ENCODE data around the gene FBXL16. TPM values are rescaled to one million over a fixed set of nuclear protein-coding genes. Genes with fewer than 3 reads are reported as not detected.

FBXL16 gene
- total RNA-seq, 1 experiment from 2014 or later: 22.2 TPM

- BruUV-seq (replicated peaks): no TSS peak
- H2AFZ ChIP-seq: peak within 1 kb of the TSS; percentile 74
- H3K4me3 ChIP-seq: peak within 1 kb of the TSS; percentile 93
- H3K36me3 ChIP-seq (ENCODE audit: low read depth): no peaks in the 10 kb centered on the region
- POLR2A ChIA-PET (ENCODE audit: unreplicated experiment): interaction anchor here (0.6 to 1.2 kb wide), 5 partner anchors 12 to 69 kb away, joined by 3 read pairs; partner anchors contain the start of genes CHTF18, METRN and RPUSD1
- H3K9me2 ChIP-seq (ENCODE audit: insufficient read depth): no peaks in the 10 kb centered on the region
- no peaks in the 10 kb centered on the region for H3K27me3 ChIP-seq (ENCODE audit: insufficient read depth, low read depth)
- peaks cover 5% of the 10 kb centered on the region; the same call in 1 of the 2 replicates for H3K4me1 ChIP-seq (replicated peaks; ENCODE audit: insufficient read depth)
- CTCF ChIA-PET: no interaction called here
- peaks cover 4% of the 10 kb centered on the region; the same call in 1 of the 2 replicates for H4K20me1 ChIP-seq (ENCODE audit: insufficient read depth)
- intact Hi-C loops (cut with micrococcal nuclease; ENCODE audit: unreplicated experiment): no loop called here
- H3K79me2 ChIP-seq (ENCODE audit: low read depth): peaks cover 4% of the 10 kb centered on the region; the same call in 1 of the 2 replicates
- peaks cover 26% of the 10 kb centered on the region for H3F3A ChIP-seq (ENCODE audit: insufficient read depth, low read depth)
- H3K4me2 ChIP-seq: peak within 1 kb of the TSS; percentile 99
- no peaks in the 10 kb centered on the region for H3K9me3 ChIP-seq (ENCODE audit: insufficient read depth, low read depth)
- H3K27ac ChIP-seq: no peak within 1 kb of the TSS
- TF ChIP-seq EZH2 (IDR thresholded peaks at IDR 0.05; ENCODE audit: low read depth): no peak
- TF ChIP-seq CTCF (conservative IDR thresholded peaks at IDR 0.05): no peak
- DNase-seq: peak; percentile 36 to 75
These were observed 21.1 kb upstream of the FBXL16 start, which contains the start of the genes CCDC78 and HAGHL for GRCh38 chr16:726438-727290. CCDC78 (minus strand) TSS chr16:726443; CDS start chr16:726367, 76 bp downstream. HAGHL (plus strand) TSS chr16:727106; CDS start chr16:727510, 404 bp downstream.

GRCh38 chr16:726188-726437, 20.5 kb upstream of the FBXL16 start:
- H3K4me2 ChIP-seq: 0 out of 2 replicates have a peak overlapping the region, but pooled peaks have one; percentile 99
- H4K20me1 ChIP-seq (ENCODE audit: insufficient read depth): peaks cover 4% of the 10 kb centered on the region; the same call in 1 of the 2 replicates
- H2AFZ ChIP-seq: no peak overlapping the region
- H3F3A ChIP-seq (ENCODE audit: insufficient read depth, low read depth): peaks cover 29% of the 10 kb centered on the region
- no peaks in the 10 kb centered on the region for H3K9me2 ChIP-seq (ENCODE audit: insufficient read depth)
- H3K4me1 ChIP-seq (replicated peaks; ENCODE audit: insufficient read depth): peaks cover 6% of the 10 kb centered on the region; the same call in 1 of the 2 replicates
- no TSS peak for BruUV-seq (replicated peaks)
- CTCF ChIA-PET: no interaction called here
- H3K27ac ChIP-seq: no peak overlapping the region
- TF ChIP-seq EZH2 (IDR thresholded peaks at IDR 0.05; ENCODE audit: low read depth): no peak
- no peak for TF ChIP-seq CTCF (conservative IDR thresholded peaks at IDR 0.05)
- H3K36me3 ChIP-seq (ENCODE audit: low read depth): no peaks in the 10 kb centered on the region
- POLR2A ChIA-PET (ENCODE audit: unreplicated experiment): interaction anchor here (0.6 to 1.2 kb wide), 4 partner anchors 11 to 70 kb away, joined by 3 read pairs; partner anchors contain the start of genes CHTF18, METRN and RPUSD1
- intact Hi-C loops (cut with micrococcal nuclease; ENCODE audit: unreplicated experiment): no loop called here
- H3K27me3 ChIP-seq (ENCODE audit: insufficient read depth, low read depth): no peaks in the 10 kb centered on the region
- no peaks in the 10 kb centered on the region for H3K9me3 ChIP-seq (ENCODE audit: insufficient read depth, low read depth)
- peak in 1 of 2 experiments; percentile 15 for DNase-seq
- H3K79me2 ChIP-seq (ENCODE audit: low read depth): peaks cover 4% of the 10 kb centered on the region; the same call in 1 of the 2 replicates
- H3K4me3 ChIP-seq: no peak overlapping the region

GRCh38 chr16:725463-726187, 20.0 kb upstream of the FBXL16 start:
- Histone ChIP-seq H2AFZ (no peak overlapping the region), H3K9me3 (ENCODE audit: insufficient read depth, low read depth) (no peaks in the 10 kb centered on the region), H3K4me3 (no peak overlapping the region), H3K27ac (no peak overlapping the region), H3K9me2 (ENCODE audit: insufficient read depth) (no peaks in the 10 kb centered on the region), H3K4me2 (no peak overlapping the region), H3K27me3 (ENCODE audit: insufficient read depth, low read depth) (no peaks in the 10 kb centered on the region), H3K4me1 (replicated peaks; ENCODE audit: insufficient read depth) (peaks cover 6% of the 10 kb centered on the region; the same call in 1 of the 2 replicates), H3K79me2 (ENCODE audit: low read depth) (peaks cover 4% of the 10 kb centered on the region; the same call in 1 of the 2 replicates), H3F3A (ENCODE audit: insufficient read depth, low read depth) (peaks cover 31% of the 10 kb centered on the region), H3K36me3 (ENCODE audit: low read depth) (no peaks in the 10 kb centered on the region), H4K20me1 (ENCODE audit: insufficient read depth) (peaks cover 4% of the 10 kb centered on the region; the same call in 1 of the 2 replicates)
- BruUV-seq (replicated peaks): no TSS peak
- ChIA-PET POLR2A (ENCODE audit: unreplicated experiment) (interaction anchor here (0.6 to 1.4 kb wide), 5 partner anchors 11 to 70 kb away, joined by 3 to 6 read pairs (median 3); partner anchors contain the start of genes CHTF18, METRN and RPUSD1), CTCF (interaction anchor here (0.6 kb wide), 1 partner anchor 256 kb away, joined by 10 read pairs; the partner anchor contains the start of gene SOX8)
- intact Hi-C loops (cut with micrococcal nuclease; ENCODE audit: unreplicated experiment): no loop called here
- DNase-seq: no peak
- TF ChIP-seq EZH2 (IDR thresholded peaks at IDR 0.05; ENCODE audit: low read depth) (no peak), CTCF (conservative IDR thresholded peaks at IDR 0.05) (no peak)

All from PC-9 (cell line).